ENCODE results near the gene FHIT.

DNA sequence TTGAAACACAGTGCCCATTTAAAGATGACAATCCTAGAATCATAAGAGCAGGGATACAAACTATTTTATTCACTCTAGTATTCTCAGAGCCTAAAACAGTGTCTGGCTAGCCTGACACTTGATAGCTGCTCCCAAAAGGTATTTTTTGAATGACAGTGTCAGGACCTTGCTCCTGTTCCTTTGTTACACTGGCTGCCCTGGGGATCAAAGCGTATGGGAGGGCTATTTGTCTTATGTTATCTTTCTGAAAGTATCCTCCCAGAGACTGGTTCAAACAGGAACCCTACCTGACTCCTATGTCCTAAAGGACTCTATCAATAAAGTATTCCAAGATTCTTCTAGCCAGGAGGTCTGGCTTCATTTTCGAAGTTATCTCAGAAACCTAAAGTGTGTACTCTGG is 621.4 kb downstream of the FHIT start:
- TF ChIP-seq POLR2AphosphoS5 (IDR thresholded peaks at IDR 0.05) (no peak), CTCF (IDR thresholded peaks at IDR 0.05) (no peak), POLR2A (IDR thresholded peaks at IDR 0.05) (no peak), EP300 (IDR thresholded peaks at IDR 0.05) (no peak)
